GM21619 (cell line): ENCODE measurements around the gene ZDHHC4.

Experiments used
- ATAC-seq: cut with Tn5 transposase; IDR thresholded peaks from one replicate; pipeline ENCODE4 v1.9.1; 2021; ENCODE audit not compliant: unreplicated experiment

Gene ZDHHC4

DNA sequence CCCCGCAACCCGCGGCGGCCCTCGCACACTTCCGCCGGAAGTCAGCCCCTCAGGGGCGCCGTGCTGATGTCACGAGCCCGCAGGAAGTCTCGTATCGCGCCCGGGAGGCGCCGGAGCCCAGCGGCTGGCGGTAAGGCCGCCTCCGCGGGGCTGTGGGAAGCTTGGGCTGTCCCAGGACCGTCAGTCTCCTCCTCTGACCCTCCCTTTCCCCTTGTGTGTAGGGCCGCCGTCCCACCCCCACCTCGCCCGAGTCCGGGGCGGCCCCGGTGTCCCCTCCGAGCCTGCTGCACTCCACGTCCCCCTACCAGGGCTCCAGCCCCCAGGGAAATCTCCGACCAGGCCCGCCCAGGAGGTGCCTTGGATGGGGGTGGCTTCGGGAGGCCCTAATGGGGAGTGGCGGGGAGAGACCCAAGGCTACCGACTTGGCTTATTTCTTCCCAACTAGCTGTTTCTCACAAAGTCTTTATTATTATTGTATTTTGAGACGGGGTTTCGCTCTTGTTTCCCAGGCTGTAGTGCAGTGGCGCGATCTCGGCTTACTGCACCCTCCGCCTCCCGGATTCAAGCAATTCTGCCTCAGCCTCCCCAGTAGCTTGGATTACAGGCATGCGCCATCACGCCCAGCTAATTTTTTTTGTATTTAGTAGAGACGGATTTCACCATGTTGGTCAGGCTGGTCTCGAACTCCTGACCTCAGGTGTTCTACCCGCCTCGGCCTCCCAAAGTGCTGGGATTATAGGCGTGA lies at the start of gene ZDHHC4:
ZDHHC4 (plus strand) TSS at position 86 of the 745 bp plus-strand sequence. CDS start 3,108 bp downstream, outside the sequence.
- peak; percentile 95 for ATAC-seq

DNA sequence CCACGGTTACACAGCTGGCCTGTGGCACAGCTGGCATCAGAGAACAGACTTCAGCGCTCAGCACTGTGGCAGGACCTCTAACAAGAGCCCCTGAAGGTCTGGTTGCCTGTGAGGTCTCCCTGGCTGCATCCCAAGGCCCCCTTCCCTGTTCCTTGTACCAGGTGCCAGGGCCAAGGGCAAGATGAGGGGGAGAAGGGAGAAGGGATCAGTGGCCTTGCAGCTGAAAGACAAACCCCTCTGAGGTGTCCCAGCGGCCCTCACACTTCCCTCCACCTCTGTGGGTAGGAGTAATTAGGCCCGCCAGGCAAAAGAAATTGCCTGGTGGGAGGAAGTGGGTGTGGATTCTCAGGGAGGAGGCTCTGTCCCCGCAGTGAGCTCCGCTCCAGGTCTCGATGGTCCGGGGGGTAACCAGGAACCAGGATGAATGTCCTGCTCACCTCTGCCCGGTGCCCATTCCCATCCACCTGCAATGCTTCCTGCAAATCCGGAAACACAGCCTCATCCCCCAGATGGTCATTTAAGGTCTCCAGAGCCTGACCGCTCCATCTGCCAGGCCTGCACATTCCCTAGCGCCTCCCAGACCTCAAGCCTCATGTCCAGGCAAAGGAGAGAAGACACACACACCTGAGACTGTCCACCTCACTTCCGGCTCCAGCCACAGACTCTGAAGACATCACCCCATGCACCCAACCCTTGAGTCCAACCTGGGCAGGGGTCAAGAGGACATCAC lies 48.7 kb upstream of the ZDHHC4 start:
- ATAC-seq: no peak

DNA sequence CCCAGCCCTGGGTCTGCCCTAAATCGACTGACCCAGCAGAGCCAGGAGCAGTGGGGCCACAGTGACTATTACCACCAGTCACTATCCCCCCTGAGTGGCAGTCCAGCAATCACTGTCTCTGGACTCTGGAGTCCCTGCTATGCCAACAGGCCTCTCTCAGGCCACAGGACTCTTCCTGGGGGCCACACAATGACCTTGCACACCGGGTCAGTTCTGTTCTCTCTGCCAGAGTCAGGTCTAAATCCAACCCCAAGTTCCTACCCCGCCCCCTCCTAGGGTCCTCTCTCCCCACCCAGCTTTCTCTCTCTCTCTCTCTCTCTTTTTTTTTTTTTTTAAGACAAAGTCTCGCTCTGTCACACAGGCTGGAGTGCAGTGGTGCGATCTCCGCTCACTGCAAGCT lies 47.6 kb upstream of the ZDHHC4 start:
- ATAC-seq: no peak

DNA sequence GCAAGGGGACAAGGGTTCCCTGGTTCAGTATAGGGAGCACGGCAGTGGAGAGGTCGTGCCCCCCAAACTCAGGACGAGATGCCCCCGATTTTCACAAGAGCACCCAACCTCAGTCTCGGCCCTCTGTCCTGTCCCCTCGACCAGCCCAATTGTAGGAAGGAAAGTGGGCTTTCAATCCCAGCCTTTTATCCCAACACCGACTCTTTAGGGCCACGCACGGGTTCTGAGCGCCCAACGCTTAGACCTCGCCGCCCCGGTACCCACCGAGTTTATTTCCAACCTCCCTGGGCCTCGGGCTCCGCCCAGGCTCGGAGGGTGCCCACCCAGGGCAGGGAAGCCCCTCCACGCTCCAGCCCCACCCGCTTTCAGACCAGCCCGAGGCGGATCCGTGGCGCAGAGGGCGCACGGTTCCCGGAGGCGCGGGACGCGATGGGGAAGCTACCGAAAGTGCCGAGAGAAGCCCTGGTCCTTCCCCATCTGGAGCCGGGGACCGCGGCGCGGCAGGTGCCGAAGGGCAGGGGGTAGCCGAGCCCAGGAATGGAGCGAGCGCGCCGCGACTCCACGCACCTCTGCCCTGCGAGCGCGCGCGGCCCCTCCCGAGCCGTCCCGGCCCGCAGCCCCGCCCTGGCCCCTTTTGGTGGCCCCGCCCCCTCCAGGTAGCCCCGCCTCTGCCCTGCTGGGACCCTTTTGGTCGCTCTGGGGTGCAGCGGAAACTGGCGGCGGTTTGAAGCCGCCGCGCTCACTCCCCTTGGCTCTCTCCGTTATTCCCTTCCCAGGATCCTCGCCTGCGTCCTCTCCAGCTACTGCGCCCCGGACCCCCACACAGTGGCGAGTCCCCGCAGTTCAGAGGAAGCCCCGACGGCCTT lies 46.4 kb upstream of the ZDHHC4 start:
- ATAC-seq: peak; percentile 40

DNA sequence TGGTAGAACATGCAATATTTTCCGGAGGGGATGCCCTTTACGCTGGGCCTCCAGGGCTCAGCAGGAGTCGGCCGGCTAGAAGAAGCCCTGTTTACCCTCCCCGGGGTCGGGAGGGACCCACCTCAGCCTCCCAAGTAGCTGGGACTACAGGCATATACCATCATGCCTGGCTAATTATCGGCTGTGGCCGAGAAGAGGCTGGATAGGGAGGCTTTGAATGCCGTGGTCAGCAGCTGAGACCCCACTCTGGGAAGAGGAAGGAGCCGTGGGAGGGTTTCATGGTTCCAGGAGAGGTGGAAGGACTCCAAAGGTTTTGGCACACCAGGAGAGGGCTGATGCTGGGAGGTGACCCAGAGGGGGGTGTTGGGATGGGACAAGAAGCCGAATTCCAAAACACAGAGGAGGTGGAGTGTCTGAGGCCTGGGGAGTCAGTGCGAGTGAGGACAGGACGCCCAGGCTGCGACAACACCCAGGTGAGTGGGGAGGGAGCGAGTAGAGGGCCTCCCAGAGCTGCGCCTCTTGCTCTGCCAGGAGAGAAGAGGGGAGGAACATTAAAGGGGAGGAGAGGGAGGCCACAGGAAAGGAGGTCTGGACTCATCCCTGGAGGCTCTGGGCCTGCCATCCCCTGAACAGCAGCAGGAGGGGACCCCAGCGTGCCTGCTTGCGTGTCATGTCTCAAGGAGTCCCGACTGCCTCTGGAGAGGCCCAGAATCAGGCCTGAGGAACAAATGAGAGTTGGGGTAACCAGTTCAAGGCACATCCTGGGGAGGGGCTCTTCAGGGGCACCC lies 45.6 kb upstream of the ZDHHC4 start:
- no peak for ATAC-seq

DNA sequence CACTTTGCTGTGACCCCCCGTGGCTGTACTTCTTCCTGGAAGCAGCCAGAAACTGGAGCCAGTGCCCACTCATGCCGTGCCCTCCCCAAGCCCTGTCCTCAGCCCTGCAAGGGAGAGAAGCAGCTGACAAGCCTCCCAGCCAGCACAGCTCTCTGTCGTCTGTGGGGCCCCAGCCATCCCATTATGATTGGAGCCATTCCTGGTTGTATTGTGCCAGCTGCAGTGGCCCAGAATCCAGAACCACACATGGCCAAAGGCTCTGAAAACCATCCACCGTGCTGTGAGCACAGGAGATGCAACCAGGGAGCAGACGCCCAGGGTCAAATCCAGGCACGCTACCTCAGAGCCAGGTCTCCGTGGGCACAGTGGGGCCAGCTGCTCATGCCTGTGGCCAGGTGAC lies 44.7 kb upstream of the ZDHHC4 start:
- no peak for ATAC-seq

DNA sequence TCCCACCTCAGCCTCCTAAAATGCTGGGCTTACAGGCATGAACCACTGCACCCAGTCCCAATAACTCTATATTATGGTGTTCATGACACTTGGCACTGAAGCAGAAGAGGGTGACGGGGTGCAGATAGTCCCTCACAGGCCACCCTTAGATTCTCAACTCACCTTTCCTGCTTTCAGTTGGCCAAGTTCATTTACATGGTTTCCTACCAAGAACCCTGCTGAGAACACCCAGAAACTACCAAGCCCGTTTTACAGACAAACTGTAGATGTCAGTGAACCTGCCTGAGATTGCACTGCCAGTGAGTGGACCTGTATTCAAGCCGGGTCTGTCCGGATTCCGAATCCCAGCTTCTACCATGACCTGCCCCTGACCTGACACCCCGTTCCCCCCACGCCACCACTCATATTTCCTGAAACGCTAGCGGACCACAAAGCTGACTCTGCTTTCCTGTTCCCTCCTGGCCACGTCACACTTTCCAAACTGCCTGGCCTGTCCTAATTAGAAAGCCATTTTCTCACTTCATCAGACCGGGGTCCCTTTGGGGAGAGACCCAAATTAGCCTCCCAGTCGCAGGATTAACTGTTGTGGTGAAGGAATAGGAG lies 43.3 kb upstream of the ZDHHC4 start:
- no peak for ATAC-seq

DNA sequence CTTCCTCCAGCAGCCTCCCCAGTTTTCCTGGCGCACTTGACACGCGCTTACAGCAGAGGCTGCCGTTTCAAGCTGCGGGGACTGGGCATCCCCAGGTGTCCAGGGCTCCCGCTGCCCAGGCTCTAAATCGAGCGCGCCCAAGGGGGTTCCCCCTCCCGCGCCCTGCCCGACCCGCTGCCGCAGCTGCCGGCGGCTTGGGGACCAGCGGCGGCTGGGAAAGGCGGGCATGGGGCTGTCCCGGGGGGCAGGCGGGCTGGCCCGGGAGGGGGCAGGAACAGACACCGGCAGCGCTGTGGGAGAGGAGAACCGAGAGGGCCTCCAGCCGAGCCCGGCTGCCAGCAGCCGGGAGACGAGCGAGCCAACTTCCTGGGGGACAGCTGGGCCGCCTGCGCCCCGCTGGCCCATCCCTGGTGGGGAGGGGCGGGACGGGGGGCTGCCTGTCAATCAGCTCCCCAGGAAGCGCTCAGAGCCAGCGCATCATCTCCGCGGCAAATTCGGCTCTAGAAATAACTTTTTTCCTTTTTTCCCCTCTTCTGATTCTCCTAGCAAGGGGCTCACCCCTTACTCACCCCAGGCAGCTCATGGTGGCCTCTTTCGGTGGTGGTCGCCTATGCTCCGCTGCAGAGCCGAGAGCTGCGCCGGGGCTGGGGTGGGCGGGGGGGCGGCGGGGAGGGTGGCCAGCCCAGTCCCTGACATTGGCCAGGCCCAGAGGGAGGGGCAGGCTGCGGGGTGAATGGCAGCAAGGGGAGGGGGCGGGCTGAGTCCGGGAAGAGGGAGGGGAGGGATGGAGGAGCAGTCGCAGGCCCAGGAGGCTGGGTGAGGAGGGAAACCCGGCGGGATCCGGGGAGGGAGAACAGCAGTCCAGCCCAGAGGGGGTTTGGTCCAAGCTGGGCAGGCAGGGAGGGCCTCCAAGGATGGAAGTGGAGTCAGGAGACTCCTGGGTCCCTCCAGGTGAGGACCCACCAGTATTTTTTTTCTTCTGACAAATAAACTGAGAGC lies 40.7 kb upstream of the ZDHHC4 start:
- ATAC-seq: no peak

DNA sequence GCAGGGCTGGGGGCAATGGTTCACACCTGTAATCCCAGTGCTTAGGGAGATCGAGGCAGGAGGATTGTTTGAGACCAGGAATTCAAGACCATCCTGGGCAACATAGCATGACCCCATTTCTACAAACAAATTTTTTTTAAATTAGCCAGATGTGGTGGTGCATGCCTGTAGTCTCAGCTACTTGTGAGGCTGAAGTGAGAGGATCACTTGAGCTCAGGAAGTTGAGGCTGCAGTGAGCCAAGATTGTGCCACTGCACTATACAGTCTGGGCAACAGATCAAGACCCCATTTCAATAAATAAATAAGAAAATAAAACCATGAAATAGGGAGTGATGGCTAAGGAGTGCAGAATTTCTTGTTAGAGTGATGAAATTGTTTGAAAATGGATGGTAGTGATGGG lies 34.9 kb upstream of the ZDHHC4 start:
- ATAC-seq: no peak

DNA sequence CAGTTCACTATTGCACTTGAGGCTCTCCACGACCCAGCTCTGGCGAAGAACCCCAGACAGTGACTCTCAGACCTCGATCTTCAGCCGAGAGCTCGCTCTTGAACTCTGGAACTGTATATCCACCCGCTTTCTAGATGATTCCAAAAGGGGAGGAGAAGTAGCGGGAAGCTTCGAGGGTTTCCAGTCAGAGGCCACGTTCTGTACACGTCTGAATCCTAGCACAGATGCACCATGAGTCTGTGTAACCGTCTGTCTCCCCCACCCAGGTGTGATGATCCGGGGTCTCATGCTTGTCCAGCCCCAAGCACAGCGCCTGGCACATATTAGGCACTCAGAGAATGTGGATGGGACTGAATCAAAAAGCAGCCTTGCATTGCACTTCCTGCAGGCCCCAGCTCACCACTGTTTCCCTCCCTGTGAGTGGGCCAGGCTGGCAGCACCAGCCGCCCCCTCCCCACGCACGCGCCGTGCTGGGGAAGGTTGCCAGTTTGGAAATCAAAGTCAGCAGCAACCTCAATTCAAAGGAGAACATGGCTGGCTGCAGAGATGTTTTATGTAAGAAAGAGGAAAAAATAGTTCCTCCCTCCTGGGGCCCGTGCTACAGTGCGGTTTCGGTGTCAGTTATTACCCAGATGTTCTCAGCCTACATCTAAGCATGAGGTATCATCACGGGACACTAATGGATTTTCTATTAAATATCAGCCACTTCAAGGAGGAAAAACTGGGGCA lies 31.7 kb upstream of the ZDHHC4 start:
- no peak for ATAC-seq

DNA sequence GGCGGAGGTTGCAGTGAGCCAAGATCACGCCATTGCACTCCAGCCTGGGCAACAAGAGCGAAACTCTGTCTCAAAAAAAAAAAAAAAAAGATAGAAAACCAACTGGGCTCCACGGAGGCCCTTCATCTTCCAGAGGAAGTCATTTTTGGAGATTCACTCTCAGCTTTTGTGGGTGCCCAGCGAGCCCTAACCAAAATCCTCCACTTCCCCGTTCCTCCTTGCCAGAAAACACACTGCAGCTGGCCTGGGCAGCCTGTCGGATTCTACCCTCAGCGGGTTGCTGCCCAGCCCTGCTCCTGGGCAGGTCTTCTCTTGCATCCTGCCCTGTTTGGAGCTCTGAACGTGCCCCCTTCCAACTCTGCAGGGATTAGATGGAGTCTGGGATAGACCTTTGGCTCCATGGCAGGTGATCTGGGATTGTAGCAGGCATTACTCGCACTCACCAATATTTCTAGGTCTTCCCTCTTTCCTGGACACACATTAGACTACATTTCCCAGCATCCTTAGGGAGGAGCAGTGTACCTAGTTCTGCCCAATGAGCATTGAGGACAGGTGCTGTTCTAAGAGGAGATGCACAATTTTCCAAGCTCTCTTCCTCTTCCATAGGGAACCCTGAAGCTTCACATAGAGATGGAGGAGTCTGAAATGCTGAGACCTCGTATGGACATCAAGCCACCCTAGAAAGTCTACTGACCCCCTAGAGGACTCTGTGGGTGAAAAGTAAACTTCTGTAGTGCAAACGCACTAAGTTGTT lies 30.6 kb upstream of the ZDHHC4 start:
- ATAC-seq: no peak

DNA sequence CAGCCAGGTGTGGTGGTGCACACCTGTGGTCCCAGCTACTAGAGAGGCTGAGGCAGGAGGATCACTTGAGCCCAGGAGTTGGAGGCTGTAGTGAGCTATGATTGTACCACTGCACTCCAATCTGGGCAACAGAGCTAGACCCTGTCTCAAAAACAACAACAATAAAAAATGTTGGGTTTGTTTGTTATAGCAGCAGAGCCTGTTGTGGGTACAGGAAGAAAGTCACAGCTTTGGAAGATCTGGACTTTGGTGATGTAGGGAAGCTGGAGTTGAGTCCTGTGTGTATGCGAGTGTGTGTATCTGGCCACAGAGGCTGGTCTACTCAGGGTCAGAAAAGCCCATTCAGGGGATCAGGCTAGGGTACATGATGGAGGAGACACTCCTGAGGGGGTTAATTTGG lies 29.9 kb upstream of the ZDHHC4 start:
- no peak for ATAC-seq

DNA sequence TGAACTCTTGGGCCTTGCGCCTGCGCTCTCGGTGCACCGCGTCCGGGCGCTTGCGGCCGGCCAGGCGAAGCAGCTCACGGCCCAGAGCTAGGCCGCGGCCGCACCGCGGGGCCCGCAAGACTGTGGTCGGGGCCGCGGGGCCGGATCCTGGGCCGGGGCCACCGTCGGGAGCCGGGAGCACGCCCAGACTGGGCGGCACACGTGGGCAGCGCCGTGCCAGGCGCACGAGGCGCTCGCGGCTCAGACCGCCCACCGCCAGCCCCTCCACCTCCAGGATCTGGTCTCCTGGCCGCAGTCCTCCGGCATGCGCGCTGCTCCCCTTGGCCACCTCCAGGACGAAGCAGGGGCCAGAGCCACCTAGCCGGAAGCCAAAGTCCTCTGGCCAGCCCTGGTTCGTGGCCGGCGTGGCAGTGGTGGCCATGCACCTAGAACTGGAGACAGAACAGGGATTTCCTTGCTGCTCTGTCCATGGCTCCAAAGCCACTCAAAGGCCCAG lies 26.2 kb upstream of the ZDHHC4 start, which contains the start of gene GRID2IP:
GRID2IP (minus strand) TSS at position 446 of the 496 bp plus-strand sequence; CDS start at position 421, 25 bp downstream.
- no peak for ATAC-seq

DNA sequence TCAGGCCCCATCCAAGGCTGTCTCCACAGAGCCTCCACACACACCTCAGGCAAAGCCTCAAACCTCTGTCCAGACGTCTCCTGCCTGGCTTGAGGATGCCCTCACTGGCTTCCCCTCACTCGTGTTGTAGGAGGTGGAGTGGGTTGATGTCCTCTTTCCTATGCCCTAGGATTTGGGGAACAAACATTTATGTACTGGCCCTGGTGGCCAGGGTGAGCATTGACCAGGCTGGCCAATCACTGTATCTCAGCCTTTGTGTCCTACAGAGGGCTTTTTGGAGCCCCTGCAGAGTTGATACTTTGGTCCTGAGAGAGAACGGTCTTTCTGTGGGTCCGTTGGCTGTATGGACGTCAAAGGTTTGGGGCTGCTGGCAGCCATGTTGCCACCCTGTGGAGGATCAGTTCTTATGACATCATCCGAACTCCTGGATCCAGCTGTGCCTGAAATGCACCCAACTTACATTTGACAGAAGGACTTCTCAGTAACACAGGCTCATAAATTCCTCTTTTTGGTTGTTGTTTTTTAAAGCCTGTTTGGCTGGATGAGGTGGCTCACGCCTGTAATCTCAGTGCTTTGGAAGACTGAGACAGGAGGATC lies 23.7 kb upstream of the ZDHHC4 start:
- no peak for ATAC-seq

DNA sequence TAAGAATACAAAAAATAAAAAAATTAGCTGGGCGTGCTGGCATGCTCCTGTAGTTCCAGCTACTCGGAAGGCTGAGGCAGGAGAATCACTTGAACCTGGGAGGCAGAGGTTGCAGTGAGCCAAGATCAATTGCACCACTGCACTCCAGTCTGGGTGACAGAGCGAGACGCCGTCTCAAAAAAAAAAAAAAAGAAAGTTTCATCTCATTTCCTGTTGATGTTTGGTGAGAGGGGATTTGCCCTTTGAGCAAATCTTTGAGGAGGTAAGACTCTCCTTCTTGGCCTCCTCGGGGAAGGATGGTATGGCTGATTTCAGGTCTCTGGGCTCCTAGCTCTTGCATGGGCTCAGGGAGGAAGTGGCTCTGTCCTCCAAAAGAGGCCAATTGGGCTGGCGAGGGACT lies 22.4 kb upstream of the ZDHHC4 start:
- no peak for ATAC-seq

DNA sequence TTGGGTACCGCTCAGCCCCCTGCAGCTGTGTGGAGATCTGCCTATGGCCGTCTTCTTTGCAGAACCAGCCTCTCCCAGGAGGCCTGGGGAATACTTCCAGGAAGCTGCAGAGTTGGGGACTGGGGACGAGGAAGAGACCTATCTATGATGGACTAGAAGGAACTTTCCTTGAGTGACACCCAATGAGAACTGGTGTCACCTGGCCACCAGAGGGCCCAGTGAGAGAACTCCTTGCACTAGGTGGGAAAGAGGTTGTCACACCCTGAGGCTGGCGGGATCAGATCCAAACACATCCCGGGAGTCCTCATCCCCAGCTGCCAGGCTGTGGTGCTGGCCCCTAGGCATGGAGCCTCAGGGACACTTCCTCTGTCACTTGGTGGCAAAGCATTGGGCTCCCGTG lies 21.1 kb upstream of the ZDHHC4 start:
- ATAC-seq: no peak

DNA sequence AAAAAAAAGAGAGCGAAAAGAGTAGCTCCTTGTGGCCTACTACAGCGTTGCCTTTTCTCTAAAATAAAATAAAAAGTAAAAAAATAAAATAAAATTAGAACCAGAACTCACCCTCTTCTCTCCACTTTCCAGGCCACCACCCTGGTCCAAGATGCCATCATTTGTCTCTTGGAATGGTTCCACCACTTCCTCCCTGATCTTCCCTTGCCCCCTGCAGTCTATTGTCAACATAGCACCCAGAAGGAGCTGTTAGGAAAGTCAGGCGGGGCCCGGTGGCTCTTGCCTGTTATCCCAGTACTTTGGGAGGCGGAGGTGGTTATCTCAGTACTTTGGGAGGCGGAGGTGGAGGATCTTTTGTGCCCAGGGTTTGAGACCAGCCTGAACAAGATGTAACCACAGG lies 18.4 kb upstream of the ZDHHC4 start:
- no peak for ATAC-seq
